Subcutaneous abdominal adipose tissue (tissue), 5 donors: ENCODE results near the gene BARX1.
A peak's percentile ranks its signal among the peaks of the same experiment; 100 is the strongest.
"Not testable (repeated sequence)": the region's sequence is repeated elsewhere in the genome, so short reads cannot be mapped to it uniquely, and the experiment has no call there.

Source experiments
- H3K27ac ChIP-seq: one replicate; pipeline ENCODE4 v1.7.0; 2013; ENCODE audit warnings: low read depth, mild to moderate bottlenecking, inconsistent platforms, low read length, moderate library complexity
- H3K27me3 ChIP-seq, 5 donors: one replicate each; pipeline ENCODE4 v1.7.0; 2013; ENCODE audit warnings: low read length in 5 of 5, inconsistent platforms in 1 of 5; ENCODE audit not compliant: control insufficient read depth in 5 of 5, insufficient read depth in 4 of 5
- H3K36me3 ChIP-seq, 5 donors: one replicate each; pipeline ENCODE4 v1.7.0; 2013; ENCODE audit warnings: low read length in 5 of 5; ENCODE audit not compliant: control insufficient read depth in 5 of 5, insufficient read depth in 5 of 5
- H3K4me1 ChIP-seq, 5 donors: one replicate each; pipeline ENCODE4 v1.7.0; 2013; ENCODE audit warnings: low read length in 5 of 5, mild to moderate bottlenecking in 3 of 5, moderate library complexity in 1 of 5; ENCODE audit not compliant: control insufficient read depth in 5 of 5, insufficient read depth in 5 of 5
- H3K4me3 ChIP-seq, 5 donors: one replicate each; pipeline ENCODE4 v1.7.0; 2013; ENCODE audit warnings: low read length in 5 of 5, low read depth in 1 of 5
- H3K9ac ChIP-seq, 5 donors: one replicate each; pipeline ENCODE4 v1.7.0; 2013; ENCODE audit warnings: low read length in 5 of 5, mild to moderate bottlenecking in 4 of 5, moderate library complexity in 3 of 5
- H3K9me3 ChIP-seq, 5 donors: one replicate each; pipeline ENCODE4 v1.7.0; 2013; ENCODE audit warnings: low read length in 5 of 5; ENCODE audit not compliant: control insufficient read depth in 5 of 5
- donor health status: healthy.
- donor health status: healthy.
- donor health status: healthy.
- donor health status: healthy.
- donor health status: healthy.

Gene BARX1

GRCh38 chr9:93968451-93969327 lies 13.5 kb upstream of the BARX1 start:
- H3K9me3 ChIP-seq = peaks cover 0 to 14% (median 8%) of the 10 kb centered on the region in 5 donors
- no peaks in the 10 kb centered on the region for H3K36me3 ChIP-seq
- no peak overlapping the region for H3K9ac ChIP-seq
- peaks cover 2 to 28% (median 16%) of the 10 kb centered on the region in 5 donors for H3K27me3 ChIP-seq
- no peak overlapping the region for H3K27ac ChIP-seq
- H3K4me3 ChIP-seq = no peak overlapping the region
- no peaks in the 10 kb centered on the region for H3K4me1 ChIP-seq

- no peaks in the 10 kb centered on the region for H3K36me3 ChIP-seq
- H3K4me1 ChIP-seq = peaks cover 0 to 10% (median 8%) of the 10 kb centered on the region in 5 donors
- peaks cover 0 to 6% (median 0%) of the 10 kb centered on the region in 5 donors for H3K9me3 ChIP-seq
- no peak overlapping the region for H3K4me3 ChIP-seq
- H3K27me3 ChIP-seq = peaks cover 2 to 28% (median 16%) of the 10 kb centered on the region in 5 donors
- no peak overlapping the region for H3K9ac ChIP-seq
- no peak overlapping the region for H3K27ac ChIP-seq
Observed at GRCh38 chr9:93967020-93967803, 12.1 kb upstream of the BARX1 start.

DNA sequence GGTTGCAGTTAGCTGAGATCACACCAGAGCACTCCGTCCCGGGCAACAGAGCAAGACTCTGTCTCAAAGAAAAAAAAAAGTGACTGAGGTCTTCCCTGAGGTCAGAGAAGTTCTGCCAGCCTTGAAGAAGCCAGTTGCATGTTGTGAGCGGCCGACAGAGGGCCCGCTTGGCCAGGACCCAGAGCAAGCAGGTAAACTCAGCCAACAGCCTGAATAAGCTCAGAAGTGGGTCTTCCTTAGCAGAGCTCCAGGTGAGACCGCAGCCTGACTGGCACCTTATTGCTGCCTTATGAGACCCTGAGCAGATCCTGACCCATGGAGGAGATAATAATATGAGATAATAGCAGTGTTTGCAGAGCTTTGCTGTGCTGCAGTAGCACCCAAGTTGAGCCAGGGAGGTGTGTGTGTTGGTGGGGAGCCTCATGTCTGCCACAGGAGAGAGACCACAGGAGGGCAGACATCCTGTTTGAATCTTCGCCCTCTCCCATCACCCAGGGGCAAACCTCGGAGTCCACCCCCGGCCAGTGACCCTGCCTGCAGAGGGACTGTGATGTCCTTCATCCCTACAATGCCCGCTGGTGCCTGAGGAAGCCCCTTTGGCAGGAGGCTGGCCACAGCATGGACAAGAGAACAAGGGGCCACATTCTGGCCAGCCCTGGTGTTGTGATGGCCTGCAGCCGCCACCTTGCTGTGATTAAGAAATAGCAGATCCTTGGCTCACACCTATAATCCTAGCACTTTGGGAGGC lies 10.8 kb upstream of the BARX1 start:
- Histone ChIP-seq H3K27ac (no peak overlapping the region), H3K27me3 (peaks cover 7 to 35% (median 24%) of the 10 kb centered on the region in 5 donors), H3K4me3 (no peak overlapping the region), H3K4me1 (peaks cover 0 to 10% (median 8%) of the 10 kb centered on the region in 5 donors), H3K9me3 (no peaks in the 10 kb centered on the region), H3K9ac (no peak overlapping the region), H3K36me3 (no peaks in the 10 kb centered on the region)

DNA sequence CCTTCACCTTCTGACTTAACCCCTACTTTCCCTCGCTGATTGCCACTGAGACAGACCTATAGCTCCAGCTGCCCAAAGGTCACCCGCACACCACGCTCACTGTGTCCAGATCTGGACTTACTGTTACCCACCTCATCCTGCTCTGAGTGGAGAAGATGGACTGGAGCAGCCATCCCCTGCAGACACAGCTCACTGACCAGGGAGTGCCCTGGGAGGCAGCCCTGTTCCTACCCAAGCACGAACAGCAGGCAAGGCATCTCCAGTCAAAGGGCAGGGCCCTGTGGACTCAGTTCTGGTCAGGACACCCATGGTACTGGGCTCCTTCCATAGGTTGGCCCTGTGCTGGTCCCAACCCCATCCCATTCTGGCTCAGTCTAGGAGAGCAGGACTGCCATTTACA lies 9.5 kb upstream of the BARX1 start:
- Histone ChIP-seq H3K36me3 (no peaks in the 10 kb centered on the region), H3K9ac (no peak overlapping the region), H3K27me3 (peaks cover 18 to 48% (median 38%) of the 10 kb centered on the region in 5 donors), H3K9me3 (no peaks in the 10 kb centered on the region), H3K27ac (no peak overlapping the region), H3K4me3 (no peak overlapping the region), H3K4me1 (peaks cover 0 to 21% (median 16%) of the 10 kb centered on the region in 5 donors)

GRCh38 chr9:93963969-93964368 lies 8.8 kb upstream of the BARX1 start:
- peaks cover 25 to 54% (median 45%) of the 10 kb centered on the region in 5 donors for H3K27me3 ChIP-seq
- no peak overlapping the region for H3K27ac ChIP-seq
- H3K4me3 ChIP-seq = no peak overlapping the region
- no peaks in the 10 kb centered on the region for H3K9me3 ChIP-seq
- H3K9ac ChIP-seq = no peak overlapping the region
- H3K36me3 ChIP-seq = no peaks in the 10 kb centered on the region
- peaks cover under 1 to 28% (median 23%) of the 10 kb centered on the region in 5 donors for H3K4me1 ChIP-seq

DNA sequence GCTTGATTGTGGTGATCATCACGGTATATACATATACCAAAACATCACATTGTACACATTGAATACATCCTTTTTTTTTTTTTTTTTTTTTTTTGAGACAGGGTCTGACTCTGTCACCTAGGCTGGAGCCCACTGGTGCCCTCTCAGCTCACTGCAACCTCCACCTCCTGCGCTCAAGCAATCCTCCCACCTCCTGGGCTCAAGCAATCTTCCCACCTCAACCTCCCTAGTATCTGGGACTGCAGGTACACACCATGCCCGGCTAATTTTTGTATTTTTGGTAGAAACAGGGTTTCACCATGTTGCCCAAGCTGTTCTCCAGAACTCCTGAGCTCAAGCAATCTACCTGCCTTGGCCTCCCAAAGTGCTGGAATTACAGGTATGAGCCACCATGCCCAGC lies 8.3 kb upstream of the BARX1 start:
- H3K27me3 ChIP-seq = peaks cover 30 to 53% (median 47%) of the 10 kb centered on the region in 5 donors
- not testable (repeated sequence) for H3K9me3 ChIP-seq, H3K36me3 ChIP-seq, H3K27ac ChIP-seq
- peaks cover 4 to 33% (median 28%) of the 10 kb centered on the region in 5 donors for H3K4me1 ChIP-seq
- peak overlapping the region in 1 of 5 donors; percentile 63 for H3K9ac ChIP-seq
- H3K4me3 ChIP-seq = peak overlapping the region in 1 of 5 donors; percentile 25

- no peaks in the 10 kb centered on the region for H3K36me3 ChIP-seq
- H3K9me3 ChIP-seq = no peaks in the 10 kb centered on the region
- H3K4me1 ChIP-seq = peaks cover 4 to 38% (median 30%) of the 10 kb centered on the region in 5 donors
- H3K9ac ChIP-seq = peak overlapping the region in 2 of 5 donors; percentile 21 to 63
- H3K27me3 ChIP-seq = peaks cover 37 to 58% (median 52%) of the 10 kb centered on the region in 5 donors
- no peak overlapping the region for H3K27ac ChIP-seq
- peak overlapping the region in 1 of 5 donors; percentile 25 for H3K4me3 ChIP-seq
Observed at GRCh38 chr9:93962561-93963440, 7.6 kb upstream of the BARX1 start.

DNA sequence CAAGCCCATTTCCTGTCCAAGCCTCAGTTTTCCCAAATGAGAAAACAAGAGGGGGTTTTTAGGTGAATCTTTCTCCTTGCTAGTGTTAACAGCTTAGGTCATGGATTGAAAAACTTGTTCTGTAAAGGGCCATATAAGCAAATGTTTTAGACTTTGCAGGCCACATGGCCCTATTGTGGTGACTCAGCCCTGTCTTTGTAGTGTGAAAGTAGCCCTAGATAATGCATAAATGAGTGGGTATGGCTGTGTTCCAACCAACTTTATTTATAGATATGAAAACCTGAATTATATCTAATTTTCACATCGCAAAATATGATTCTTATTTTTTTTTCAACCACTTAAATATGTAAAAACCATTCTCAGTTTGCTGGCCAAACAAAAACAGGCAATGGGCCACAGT lies 6.9 kb upstream of the BARX1 start:
- H3K9me3 ChIP-seq = no peaks in the 10 kb centered on the region
- peaks cover 4 to 38% (median 30%) of the 10 kb centered on the region in 5 donors for H3K4me1 ChIP-seq
- no peaks in the 10 kb centered on the region for H3K36me3 ChIP-seq
- H3K4me3 ChIP-seq = no peak overlapping the region
- H3K9ac ChIP-seq = no peak overlapping the region
- peaks cover 41 to 62% (median 56%) of the 10 kb centered on the region in 5 donors for H3K27me3 ChIP-seq
- no peak overlapping the region for H3K27ac ChIP-seq
